MCF 10A (cell line): ENCODE measurements around the gene SYNE1. TPM values are rescaled to one million over a fixed set of nuclear protein-coding genes. Genes with fewer than 3 reads are reported as not detected.

Experiments
- BruUV-seq: library from RNA; stranded (reverse); fragments of 400-500 nt; replicated peaks from 2 replicates; lab custom pipeline; 2021; lab: Mats Ljungman, UMichigan
- CTCF ChIA-PET: fragments of 300-600 bp; sonication (Branson Sonifier 250); formaldehyde crosslinking; extraction: SDS; loops from one replicate; lab custom pipeline; 2021; ENCODE audit warnings: antibody characterized with exemption, inconsistent platforms; lab: Yijun Ruan, JAX
- POLR2A ChIA-PET: fragments of 300-600, 350-650 bp; sonication (Branson Sonifier 250); formaldehyde crosslinking; extraction: SDS; loops from one replicate; lab custom pipeline; 2020; ENCODE audit warnings: antibody characterized with exemption, inconsistent platforms; lab: Yijun Ruan, JAX
- DNase-seq: peaks from one replicate; pipeline ENCODE4 v3.0.0-alpha.2; 2018; ENCODE audit not compliant: unreplicated experiment
- H3K27ac Mint-ChIP-seq: one replicate; pipeline ENCODE4 v1.8.0; 2022; ENCODE audit warnings: mild to moderate bottlenecking, low read depth, mixed read lengths; ENCODE audit not compliant: unreplicated experiment
- H3K27me3 Mint-ChIP-seq: one replicate; pipeline ENCODE4 v1.8.0; 2022; ENCODE audit warnings: mixed read lengths; ENCODE audit not compliant: insufficient read depth, unreplicated experiment
- H3K36me3 Mint-ChIP-seq: one replicate; pipeline ENCODE4 v1.8.0; 2022; ENCODE audit warnings: mild to moderate bottlenecking, moderate library complexity, mixed read lengths; ENCODE audit not compliant: insufficient read depth, unreplicated experiment
- H3K4me1 Mint-ChIP-seq: one replicate; pipeline ENCODE4 v1.8.0; 2022; ENCODE audit warnings: mixed read lengths; ENCODE audit not compliant: insufficient read depth, unreplicated experiment
- H3K4me3 Mint-ChIP-seq: one replicate; pipeline ENCODE4 v1.8.0; 2022; ENCODE audit warnings: mild to moderate bottlenecking, moderate library complexity, mixed read lengths; ENCODE audit not compliant: unreplicated experiment
- H3K9me3 Mint-ChIP-seq: one replicate; pipeline ENCODE4 v1.8.0; 2022; ENCODE audit warnings: mixed read lengths; ENCODE audit not compliant: unreplicated experiment
- CTCF ChIP-seq: fragments of 200-600 bp; IDR thresholded peaks from one replicate; pipeline ENCODE4 v1.8.0; 2022; ENCODE audit warnings: antibody characterized with exemption, mild to moderate bottlenecking; ENCODE audit not compliant: unreplicated experiment
- intact Hi-C: fragments of 100-400 bp; cut with micrococcal nuclease; formaldehyde crosslinking; loops from 2 replicates; pipeline ENCODE4 v1.14.1; 2022
- total RNA-seq: library from RNA; stranded (reverse); gene quantifications from 2 replicates; pipeline ENCODE4 v1.2.3, GENCODE V29; 2022

Gene SYNE1
- total RNA-seq, 1 experiment from 2014 or later: 25.4 TPM

- CTCF ChIA-PET: interaction anchor here (0.6 to 0.7 kb wide), 4 partner anchors 95 to 523 kb away, joined by 3 to 4 read pairs (median 4); no protein-coding TSS in a partner anchor
- no TSS peak for BruUV-seq
These were observed 430.9 kb downstream of the SYNE1 start for GRCh38 chr6:152206072-152206818.

GRCh38 chr6:152204591-152204990 lies 432.6 kb downstream of the SYNE1 start:
- CTCF ChIA-PET: no interaction called here
- H3K27ac Mint-ChIP-seq: no peak overlapping the region
- H3K27me3 Mint-ChIP-seq: no peaks in the 10 kb centered on the region
- H3K4me1 Mint-ChIP-seq: no peaks in the 10 kb centered on the region
- peaks cover 44% of the 10 kb centered on the region for H3K36me3 Mint-ChIP-seq
- no peaks in the 10 kb centered on the region for H3K9me3 Mint-ChIP-seq
- DNase-seq: no peak
- no peak overlapping the region for H3K4me3 Mint-ChIP-seq
- intact Hi-C loops: no loop called here
- no peak for TF ChIP-seq CTCF
- POLR2A ChIA-PET: no interaction called here
- no TSS peak for BruUV-seq

More at GRCh38 chr6:152206072-152206818, 430.9 kb downstream of the SYNE1 start:
- H3K27ac Mint-ChIP-seq: no peak overlapping the region
- POLR2A ChIA-PET: no interaction called here
- no peaks in the 10 kb centered on the region for H3K4me1 Mint-ChIP-seq
- H3K27me3 Mint-ChIP-seq: no peaks in the 10 kb centered on the region
- peak; percentile 21 for TF ChIP-seq CTCF
- peaks cover 44% of the 10 kb centered on the region for H3K36me3 Mint-ChIP-seq
- intact Hi-C loops: no loop called here
- H3K9me3 Mint-ChIP-seq: no peaks in the 10 kb centered on the region
- no peak overlapping the region for H3K4me3 Mint-ChIP-seq
- peak; percentile 32 for DNase-seq

GRCh38 chr6:152201120-152201519 lies 436.0 kb downstream of the SYNE1 start:
- peaks cover 38% of the 10 kb centered on the region for H3K36me3 Mint-ChIP-seq
- intact Hi-C loops: no loop called here
- no peaks in the 10 kb centered on the region for H3K9me3 Mint-ChIP-seq
- no peaks in the 10 kb centered on the region for H3K4me1 Mint-ChIP-seq
- CTCF ChIA-PET: no interaction called here
- H3K27ac Mint-ChIP-seq: no peak overlapping the region
- TF ChIP-seq CTCF: no peak
- DNase-seq: no peak
- H3K4me3 Mint-ChIP-seq: no peak overlapping the region
- POLR2A ChIA-PET: interaction anchor here (2.1 kb wide), 1 partner anchor 10 kb away, joined by 5 read pairs; no protein-coding TSS in a partner anchor
- BruUV-seq: no TSS peak
- no peaks in the 10 kb centered on the region for H3K27me3 Mint-ChIP-seq

- CTCF ChIA-PET: interaction anchor here (0.6 to 0.8 kb wide), 2 partner anchors 24 to 174 kb away, joined by 3 to 4 read pairs; no protein-coding TSS in a partner anchor
- no peak overlapping the region for H3K4me3 Mint-ChIP-seq
- POLR2A ChIA-PET: interaction anchor here (0.6 kb wide), 1 partner anchor 523 kb away, joined by 3 read pairs; no protein-coding TSS in a partner anchor
- no peaks in the 10 kb centered on the region for H3K4me1 Mint-ChIP-seq
- H3K9me3 Mint-ChIP-seq: no peaks in the 10 kb centered on the region
- no peak for DNase-seq
- intact Hi-C loops: no loop called here
- peaks cover 10% of the 10 kb centered on the region for H3K36me3 Mint-ChIP-seq
- TF ChIP-seq CTCF: no peak
- H3K27me3 Mint-ChIP-seq: no peaks in the 10 kb centered on the region
- no peak overlapping the region for H3K27ac Mint-ChIP-seq
- no TSS peak for BruUV-seq
These were observed 441.3 kb downstream of the SYNE1 start for GRCh38 chr6:152195896-152196295.
